Fibroblast of mammary gland (primary cell): ENCODE measurements around the gene SLCO2A1.

ENCODE experiments used
- DNase-seq: peaks from one replicate; pipeline ENCODE4 v3.0.0-alpha.2; 2010; ENCODE audit warnings: low read depth
- H3K4me3 ChIP-seq: 2 replicates; pipeline ENCODE4 v1.5.1; 2011; ENCODE audit warnings: low read depth, mild to moderate bottlenecking, low read length, moderate library complexity; ENCODE audit not compliant: control insufficient read depth
- TF ChIP-seq, protein P1 (sequence below): conservative IDR thresholded peaks from 2 replicates; pipeline ENCODE4 v1.5.1; 2011; ENCODE audit warnings: low read depth, low read length, inconsistent platforms; ENCODE audit not compliant: control insufficient read depth, insufficient read depth

Gene SLCO2A1

DNA sequence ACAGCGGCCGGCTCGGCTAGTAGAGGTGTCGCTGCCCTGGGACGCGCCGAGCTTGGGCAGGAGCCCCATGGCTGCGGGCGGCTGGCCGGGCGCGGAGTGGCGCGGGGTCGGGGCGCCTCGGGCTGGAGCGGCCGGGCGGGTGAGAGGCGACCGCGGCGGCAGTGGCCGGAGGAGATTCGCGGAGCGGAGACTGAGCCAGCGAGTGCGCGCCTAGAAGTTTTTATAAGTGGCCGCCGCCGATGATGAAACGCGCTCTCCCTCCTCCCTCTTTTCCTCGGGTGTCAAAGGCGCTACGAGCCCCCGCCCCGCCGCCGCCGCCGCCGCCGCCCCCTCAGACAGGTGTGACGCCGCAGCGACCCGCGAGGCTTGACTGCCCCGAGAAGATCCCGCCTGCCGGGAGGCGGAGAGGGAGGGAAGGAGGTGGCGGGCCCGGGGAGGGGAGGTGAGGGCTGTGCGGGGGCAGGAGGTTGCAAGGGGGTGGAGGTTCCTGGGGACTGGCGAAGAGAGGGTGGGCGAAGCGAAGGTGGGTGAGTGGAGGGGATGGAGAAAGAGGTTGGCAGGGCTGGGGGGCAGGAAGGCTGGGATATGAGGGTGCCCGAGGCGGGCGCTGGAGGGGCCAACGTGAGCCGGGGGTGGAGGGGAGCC lies at the start of gene SLCO2A1:
TSS of gene SLCO2A1 (minus strand) at position 192 of the 645 bp plus-strand sequence. CDS start at position 69, 123 bp downstream.
- TF ChIP-seq, protein P1, sequence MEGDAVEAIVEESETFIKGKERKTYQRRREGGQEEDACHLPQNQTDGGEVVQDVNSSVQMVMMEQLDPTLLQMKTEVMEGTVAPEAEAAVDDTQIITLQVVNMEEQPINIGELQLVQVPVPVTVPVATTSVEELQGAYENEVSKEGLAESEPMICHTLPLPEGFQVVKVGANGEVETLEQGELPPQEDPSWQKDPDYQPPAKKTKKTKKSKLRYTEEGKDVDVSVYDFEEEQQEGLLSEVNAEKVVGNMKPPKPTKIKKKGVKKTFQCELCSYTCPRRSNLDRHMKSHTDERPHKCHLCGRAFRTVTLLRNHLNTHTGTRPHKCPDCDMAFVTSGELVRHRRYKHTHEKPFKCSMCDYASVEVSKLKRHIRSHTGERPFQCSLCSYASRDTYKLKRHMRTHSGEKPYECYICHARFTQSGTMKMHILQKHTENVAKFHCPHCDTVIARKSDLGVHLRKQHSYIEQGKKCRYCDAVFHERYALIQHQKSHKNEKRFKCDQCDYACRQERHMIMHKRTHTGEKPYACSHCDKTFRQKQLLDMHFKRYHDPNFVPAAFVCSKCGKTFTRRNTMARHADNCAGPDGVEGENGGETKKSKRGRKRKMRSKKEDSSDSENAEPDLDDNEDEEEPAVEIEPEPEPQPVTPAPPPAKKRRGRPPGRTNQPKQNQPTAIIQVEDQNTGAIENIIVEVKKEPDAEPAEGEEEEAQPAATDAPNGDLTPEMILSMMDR, result no peak
- peak within 1 kb of the TSS; percentile 34 for H3K4me3 ChIP-seq
- peak; percentile 17 for DNase-seq

DNA sequence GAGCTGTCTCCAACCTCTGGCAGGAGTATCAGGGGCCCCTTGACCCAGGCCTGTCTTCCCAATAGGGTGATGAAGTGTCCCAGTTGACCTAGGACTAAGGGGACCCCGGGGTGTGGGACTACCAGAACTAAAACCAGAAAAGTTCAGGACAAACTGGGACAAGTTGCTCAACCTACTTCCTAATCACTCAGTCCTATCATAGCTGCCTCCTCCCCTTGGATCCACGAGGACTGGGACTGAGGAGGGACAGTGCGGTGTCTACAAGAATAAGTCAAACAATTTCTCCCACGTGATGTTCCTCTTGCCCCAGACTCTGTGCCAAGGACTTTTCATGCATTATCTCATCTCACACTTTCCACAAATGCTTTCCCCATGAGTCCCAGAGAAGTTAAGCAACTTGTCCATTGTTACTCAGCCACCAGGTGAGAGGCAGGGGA lies 49.4 kb upstream of the SLCO2A1 start:
- TF ChIP-seq, protein P1, result no peak
- no peak overlapping the region for H3K4me3 ChIP-seq
- DNase-seq, result peak; percentile 51

DNA sequence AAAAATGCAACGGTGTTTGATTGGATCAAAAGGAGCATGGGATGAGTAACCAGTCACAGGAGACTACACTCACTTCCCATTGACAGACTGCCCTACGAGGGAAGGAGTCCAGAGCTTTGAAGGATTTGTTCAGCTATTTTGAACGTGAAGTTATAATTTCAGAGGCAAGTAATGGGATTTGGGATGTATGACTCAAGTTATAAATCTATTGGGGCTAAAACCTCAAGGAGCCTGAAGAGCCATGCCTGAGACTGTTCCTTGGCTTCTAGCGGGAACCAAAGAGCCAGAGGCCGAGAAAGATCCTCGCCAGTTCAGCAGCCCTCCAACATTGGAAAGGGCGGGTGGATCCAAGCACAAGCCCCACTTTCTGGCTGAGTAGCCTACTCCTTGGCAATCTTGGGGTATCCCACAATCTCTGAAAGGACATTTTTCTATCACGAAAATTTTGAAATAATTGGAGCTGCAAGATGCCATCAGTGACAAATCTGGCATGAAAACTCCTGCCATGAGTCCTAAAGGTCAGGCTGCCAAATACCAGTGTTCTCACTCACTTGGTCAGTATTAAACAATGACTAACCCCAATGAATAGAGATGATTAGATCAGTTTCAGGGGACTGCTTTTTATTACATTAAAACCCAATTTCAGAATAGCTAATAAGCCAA lies 48.6 kb upstream of the SLCO2A1 start:
- H3K4me3 ChIP-seq, result no peak overlapping the region
- DNase-seq, result peak; percentile 85
- TF ChIP-seq, protein P1, result no peak

DNA sequence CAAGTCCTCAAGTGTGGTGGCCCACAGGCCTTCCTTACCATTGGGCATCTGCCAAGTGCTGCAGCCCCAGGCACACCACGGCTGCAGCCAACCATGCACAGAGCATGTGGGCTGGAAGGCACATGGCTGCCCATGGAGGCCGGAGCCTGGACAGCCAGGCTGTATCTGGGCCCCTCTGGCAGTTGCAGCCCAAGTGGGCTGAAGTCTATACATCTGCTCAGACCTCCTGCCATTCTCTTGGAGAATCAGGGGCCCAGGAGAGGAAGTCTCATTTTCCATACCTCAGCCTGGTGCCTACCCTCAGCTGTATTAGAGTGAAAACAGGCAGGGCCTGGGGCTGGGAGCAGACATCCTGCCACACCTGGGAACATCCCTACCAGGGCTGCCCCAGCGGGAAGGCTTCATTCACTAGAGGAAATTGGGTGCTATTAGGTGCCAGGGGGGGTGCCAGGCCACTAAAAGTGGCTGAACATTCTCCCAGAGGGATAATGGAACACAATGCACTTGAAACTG lies 48.0 kb upstream of the SLCO2A1 start:
- no peak for DNase-seq
- no peak overlapping the region for H3K4me3 ChIP-seq
- TF ChIP-seq, protein P1, result no peak

DNA sequence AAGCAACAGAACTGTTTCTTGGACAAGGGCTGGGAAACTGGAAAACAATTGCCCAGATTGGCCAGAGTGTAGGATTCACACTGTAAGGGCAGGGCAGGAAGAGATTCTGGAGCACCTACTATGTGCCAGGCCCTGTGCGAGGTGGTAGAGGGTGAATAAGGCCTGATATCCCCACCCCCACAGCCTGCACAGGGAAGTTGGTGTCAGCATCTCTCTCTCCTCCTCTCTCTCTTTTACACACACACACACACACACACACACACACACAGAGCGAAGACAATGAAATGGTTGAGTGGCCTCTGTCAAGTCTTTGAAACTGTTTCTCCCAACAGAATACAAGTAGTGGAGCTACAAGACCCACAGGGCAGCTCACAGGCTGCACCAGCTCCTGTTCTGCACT lies 47.1 kb upstream of the SLCO2A1 start:
- H3K4me3 ChIP-seq, result no peak overlapping the region
- no peak for DNase-seq
- TF ChIP-seq, protein P1, result no peak

DNA sequence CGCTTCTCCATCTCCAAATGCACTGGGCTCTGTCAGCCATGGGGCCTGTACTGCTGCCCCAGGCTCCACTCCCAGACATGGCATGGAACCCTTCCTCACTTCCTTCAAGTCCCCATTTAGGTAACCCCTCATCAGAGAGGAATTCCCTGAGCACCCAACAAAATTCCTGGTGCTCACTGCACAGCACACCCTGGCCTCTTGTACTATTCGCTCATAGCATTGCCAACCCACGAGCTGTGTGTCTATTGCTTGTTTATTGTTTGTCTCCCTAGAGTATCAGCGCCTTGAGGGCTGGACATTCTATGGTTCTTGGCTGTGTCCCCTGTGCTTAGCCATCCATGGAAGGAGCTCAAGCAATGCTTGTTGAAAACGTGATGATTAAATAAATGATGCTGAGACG lies 46.1 kb upstream of the SLCO2A1 start:
- no peak for DNase-seq
- no peak overlapping the region for H3K4me3 ChIP-seq
- TF ChIP-seq, protein P1, result no peak

DNA sequence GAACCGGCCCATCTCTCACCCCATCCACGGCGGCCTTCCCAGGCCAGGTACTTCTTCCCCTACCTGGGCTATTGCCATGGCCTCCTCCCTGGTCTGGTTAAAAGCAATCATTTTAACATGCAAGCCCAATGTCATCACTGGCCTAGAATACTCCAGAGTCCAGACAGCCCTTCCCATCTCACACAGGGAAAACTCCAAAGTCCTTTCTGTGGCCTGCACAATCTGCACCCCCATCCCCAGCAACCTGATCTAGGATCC lies 45.8 kb upstream of the SLCO2A1 start:
- no peak overlapping the region for H3K4me3 ChIP-seq
- DNase-seq, result no peak
- TF ChIP-seq, protein P1, result no peak
